Osteoblast (primary cell): Measurements from ENCODE around the gene FNIP1. TPM values are rescaled to one million over a fixed set of nuclear protein-coding genes. Genes with fewer than 3 reads are reported as not detected.
"Not testable (repeated sequence)": the region's sequence is repeated elsewhere in the genome, so short reads cannot be mapped to it uniquely, and the experiment has no call there.

Experiments used
- DNase-seq: peaks from one replicate; pipeline ENCODE4 v3.0.0; 2011; ENCODE audit warnings: low spot score, mixed read lengths; ENCODE audit not compliant: insufficient read length; ENCODE audit errors: missing footprints
- H2AFZ ChIP-seq: 2 replicates; pipeline ENCODE4 v1.6.0; 2011; ENCODE audit warnings: mild to moderate bottlenecking, low read length
- H3K27ac ChIP-seq: 2 replicates; pipeline ENCODE4 v1.5.1; 2011; ENCODE audit warnings: mild to moderate bottlenecking, low read depth, low read length, moderate library complexity
- H3K27me3 ChIP-seq: 2 replicates; pipeline ENCODE4 v1.6.0; 2012; ENCODE audit warnings: mild to moderate bottlenecking, control low read depth, inconsistent platforms, low read length, moderate library complexity; ENCODE audit not compliant: insufficient read depth
- H3K36me3 ChIP-seq: 2 replicates; pipeline ENCODE4 v1.5.1; 2011; ENCODE audit warnings: mild to moderate bottlenecking, low read length, control low read depth, moderate library complexity; ENCODE audit not compliant: insufficient read depth
- H3K4me1 ChIP-seq: 2 replicates; pipeline ENCODE4 v1.5.1; 2011; ENCODE audit warnings: mild to moderate bottlenecking, low read length, control low read depth, moderate library complexity; ENCODE audit not compliant: insufficient read depth
- H3K4me2 ChIP-seq: 2 replicates; pipeline ENCODE4 v1.6.0; 2011; ENCODE audit warnings: mild to moderate bottlenecking, low read length; ENCODE audit not compliant: insufficient read depth
- H3K4me3 ChIP-seq: fragments of 200-600 bp; sonication (generic); 3 replicates; pipeline ENCODE4 v1.5.1; 2012; ENCODE audit warnings: mild to moderate bottlenecking, low read length, inconsistent platforms; ENCODE audit not compliant: insufficient read depth
- H3K79me2 ChIP-seq: 2 replicates; pipeline ENCODE4 v1.6.0; 2012; ENCODE audit warnings: mild to moderate bottlenecking, low read length, control low read depth, inconsistent platforms; ENCODE audit not compliant: insufficient read depth
- H3K9me3 ChIP-seq: 2 replicates; pipeline ENCODE4 v1.5.1; 2011; ENCODE audit warnings: low read depth, low read length, control low read depth
- H4K20me1 ChIP-seq: 2 replicates; pipeline ENCODE4 v1.6.0; 2012; ENCODE audit warnings: mild to moderate bottlenecking, low read length, control low read depth; ENCODE audit not compliant: insufficient read depth
- CTCF ChIP-seq: IDR thresholded peaks from 2 replicates; pipeline ENCODE4 v1.5.1; 2011; ENCODE audit warnings: mild to moderate bottlenecking, low read depth, low read length, moderate library complexity; ENCODE audit errors: extremely low read depth
- total RNA-seq: library from RNA; depleted of rRNA; stranded (reverse); fragments of >200 nt; gene quantifications from 2 replicates; pipeline ENCODE4 v1.2.3, GENCODE V29; 2012

Gene FNIP1
- total RNA-seq, 1 donor, result 116 TPM

GRCh38 chr5:131782717-131783116 is 14.1 kb downstream of the FNIP1 start:
- Histone ChIP-seq H3K4me1 (no peaks in the 10 kb centered on the region), H3K27me3 (no peaks in the 10 kb centered on the region), H3K79me2 (peaks cover 88% of the 10 kb centered on the region), H3K36me3 (no peaks in the 10 kb centered on the region), H3K4me3 (no peak overlapping the region), H3K4me2 (no peak overlapping the region), H3K27ac (no peak overlapping the region), H3K9me3 (no peaks in the 10 kb centered on the region), H4K20me1 (peaks cover 58% of the 10 kb centered on the region), H2AFZ (no peak overlapping the region)
- TF ChIP-seq CTCF, result no peak
- DNase-seq, result no peak

GRCh38 chr5:131778141-131778540 is 18.7 kb downstream of the FNIP1 start:
- Histone ChIP-seq H3K79me2 (peaks cover 90% of the 10 kb centered on the region), H4K20me1 (peaks cover 63% of the 10 kb centered on the region), H3K4me1 (peaks cover 23% of the 10 kb centered on the region)
- H3K9me3 ChIP-seq, H3K27ac ChIP-seq, DNase-seq, H3K36me3 ChIP-seq, H3K4me2 ChIP-seq, H2AFZ ChIP-seq, H3K4me3 ChIP-seq, H3K27me3 ChIP-seq: not testable (repeated sequence)

DNA sequence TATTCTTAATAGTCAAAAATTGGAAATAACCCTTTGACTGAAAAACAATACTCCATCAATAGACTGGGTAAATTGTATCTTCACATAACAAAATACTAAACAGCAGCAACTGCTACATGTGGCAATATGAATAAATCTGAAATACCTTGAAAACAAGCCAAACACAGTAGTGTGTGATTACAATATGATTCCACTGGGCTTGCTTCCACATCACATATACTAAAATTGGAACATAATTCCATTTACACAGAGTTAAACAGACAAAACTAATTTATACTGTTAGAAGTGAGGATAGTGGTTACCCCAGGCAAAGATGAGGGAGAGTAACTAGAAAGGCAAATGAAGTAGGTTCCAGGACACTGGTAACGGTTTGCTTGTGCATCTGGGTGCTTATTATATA is 20.4 kb downstream of the FNIP1 start:
- Histone ChIP-seq H3K4me3 (no peak overlapping the region), H3K4me2 (no peak overlapping the region)
- no peak for DNase-seq

DNA sequence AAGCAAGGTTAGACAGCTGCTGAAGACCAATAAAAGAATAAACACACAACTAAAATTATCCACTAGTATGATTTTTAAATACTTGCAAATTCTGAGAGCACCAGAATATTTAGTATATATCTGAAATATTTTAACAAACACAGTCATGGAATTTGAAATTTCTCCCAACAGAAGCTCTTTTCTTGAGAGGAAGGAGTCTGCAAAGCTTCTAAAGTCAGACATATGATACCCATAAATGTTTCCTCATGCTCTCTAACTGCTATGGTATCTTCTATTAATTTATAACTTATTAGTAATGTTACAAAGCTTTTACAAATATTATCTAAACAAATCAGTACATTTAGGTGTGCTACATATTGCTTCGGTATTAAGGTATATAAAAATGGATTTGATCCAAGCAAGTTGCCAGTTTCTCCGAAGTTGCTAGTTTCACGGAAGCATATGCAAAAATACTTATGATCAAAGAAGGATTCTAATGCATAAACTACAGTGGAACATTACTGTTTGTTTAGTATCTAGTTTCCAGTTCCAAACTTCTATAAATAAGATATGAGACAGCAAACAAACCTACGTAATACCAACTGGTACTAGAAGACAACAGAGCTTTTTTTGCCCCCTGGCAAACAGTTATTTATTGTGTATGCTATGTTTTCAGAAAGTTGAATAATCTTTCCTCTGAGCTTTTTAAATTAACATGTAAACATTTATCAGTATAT is 22.0 kb downstream of the FNIP1 start:
- DNase-seq, result no peak
- H3K27ac ChIP-seq, result no peak overlapping the region

More for the DNA sequence above, 20.4 kb downstream of the FNIP1 start:
- Histone ChIP-seq H2AFZ (no peak overlapping the region), H3K27ac (no peak overlapping the region), H3K36me3 (no peaks in the 10 kb centered on the region), H3K9me3 (no peaks in the 10 kb centered on the region), H3K27me3 (no peaks in the 10 kb centered on the region), H4K20me1 (peaks cover 63% of the 10 kb centered on the region), H3K79me2 (peaks cover 90% of the 10 kb centered on the region), H3K4me1 (peaks cover 29% of the 10 kb centered on the region)
- no peak for TF ChIP-seq CTCF

More for the DNA sequence above, 22.0 kb downstream of the FNIP1 start:
- Histone ChIP-seq H3K27me3 (no peaks in the 10 kb centered on the region), H3K9me3 (no peaks in the 10 kb centered on the region), H3K4me3 (no peak overlapping the region), H3K79me2 (peaks cover 90% of the 10 kb centered on the region), H3K36me3 (no peaks in the 10 kb centered on the region), H2AFZ (no peak overlapping the region), H3K4me1 (peaks cover 29% of the 10 kb centered on the region), H3K4me2 (no peak overlapping the region), H4K20me1 (peaks cover 65% of the 10 kb centered on the region)
- TF ChIP-seq CTCF, result no peak
